ENCODE results near the gene SUDS3.

DNA sequence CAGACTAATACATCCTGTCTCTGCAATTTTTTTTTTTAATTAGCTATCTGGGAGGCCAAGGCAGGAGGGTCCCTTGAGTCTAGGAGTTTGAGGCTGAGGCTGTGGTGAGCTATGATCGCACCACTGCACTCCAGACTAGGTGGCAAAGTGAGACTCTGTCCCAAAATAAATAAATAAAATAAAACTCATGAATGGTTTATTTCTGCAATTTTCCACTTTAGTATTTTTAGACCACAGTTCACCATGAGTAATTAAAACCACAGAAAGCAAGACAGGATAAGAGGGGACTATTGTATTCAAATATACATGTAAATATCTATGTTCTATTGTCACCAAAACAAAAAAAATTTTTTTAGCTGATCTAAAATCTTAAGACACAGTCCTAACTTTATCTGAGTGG lies 21.5 kb upstream of the SUDS3 start:
- TF ChIP-seq, protein P1, sequence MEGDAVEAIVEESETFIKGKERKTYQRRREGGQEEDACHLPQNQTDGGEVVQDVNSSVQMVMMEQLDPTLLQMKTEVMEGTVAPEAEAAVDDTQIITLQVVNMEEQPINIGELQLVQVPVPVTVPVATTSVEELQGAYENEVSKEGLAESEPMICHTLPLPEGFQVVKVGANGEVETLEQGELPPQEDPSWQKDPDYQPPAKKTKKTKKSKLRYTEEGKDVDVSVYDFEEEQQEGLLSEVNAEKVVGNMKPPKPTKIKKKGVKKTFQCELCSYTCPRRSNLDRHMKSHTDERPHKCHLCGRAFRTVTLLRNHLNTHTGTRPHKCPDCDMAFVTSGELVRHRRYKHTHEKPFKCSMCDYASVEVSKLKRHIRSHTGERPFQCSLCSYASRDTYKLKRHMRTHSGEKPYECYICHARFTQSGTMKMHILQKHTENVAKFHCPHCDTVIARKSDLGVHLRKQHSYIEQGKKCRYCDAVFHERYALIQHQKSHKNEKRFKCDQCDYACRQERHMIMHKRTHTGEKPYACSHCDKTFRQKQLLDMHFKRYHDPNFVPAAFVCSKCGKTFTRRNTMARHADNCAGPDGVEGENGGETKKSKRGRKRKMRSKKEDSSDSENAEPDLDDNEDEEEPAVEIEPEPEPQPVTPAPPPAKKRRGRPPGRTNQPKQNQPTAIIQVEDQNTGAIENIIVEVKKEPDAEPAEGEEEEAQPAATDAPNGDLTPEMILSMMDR (conservative IDR thresholded peaks at IDR 0.05) = no peak
- TF ChIP-seq ZFX (IDR thresholded peaks at IDR 0.05) = no peak

Measured in C4-2B (cell line).